Ovary (tissue), 3 donors: ENCODE data around the gene RNLS.

Experiments
- EP300 ChIP-seq: sonication (generic); formaldehyde crosslinking; IDR thresholded peaks from one replicate; pipeline ENCODE4 v1.6.1; 2017; ENCODE audit warnings: antibody characterized with exemption
- TF ChIP-seq, protein P1 (sequence below), 3 donors: fragments of 450-650 bp in 2 of 3; fragments of 200-600 bp in 1 of 3; IDR thresholded peaks; one replicate each; pipeline versions ENCODE4 v1.5.1 to v1.8.0; 2016 to 2022; ENCODE audit warnings: antibody characterized with exemption in 3 of 3, mild to moderate bottlenecking in 1 of 3
- donor health status: DM: no; HTN: no; CAD: no.

DNA sequence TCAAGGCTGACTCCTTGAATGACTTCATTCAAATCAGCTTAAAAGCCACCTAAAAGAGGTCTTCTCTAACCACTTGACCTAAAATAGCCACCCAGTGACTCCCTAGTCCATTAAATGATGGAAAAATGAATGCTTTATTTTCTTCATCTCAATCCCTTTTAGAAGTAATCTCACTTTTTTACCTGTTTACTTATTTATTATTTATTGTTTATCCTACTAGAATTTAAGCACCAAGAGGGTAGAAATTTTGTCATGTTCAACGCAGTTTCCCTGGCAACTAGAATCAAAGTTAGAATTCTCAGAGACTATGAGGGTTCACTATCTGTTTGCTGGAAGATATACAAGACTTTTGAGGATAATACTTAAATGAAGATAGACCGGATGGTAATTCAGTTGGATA lies 3.3 kb upstream of the RNLS start, which contains the start of gene LIPJ:
- TF ChIP-seq, protein P1, sequence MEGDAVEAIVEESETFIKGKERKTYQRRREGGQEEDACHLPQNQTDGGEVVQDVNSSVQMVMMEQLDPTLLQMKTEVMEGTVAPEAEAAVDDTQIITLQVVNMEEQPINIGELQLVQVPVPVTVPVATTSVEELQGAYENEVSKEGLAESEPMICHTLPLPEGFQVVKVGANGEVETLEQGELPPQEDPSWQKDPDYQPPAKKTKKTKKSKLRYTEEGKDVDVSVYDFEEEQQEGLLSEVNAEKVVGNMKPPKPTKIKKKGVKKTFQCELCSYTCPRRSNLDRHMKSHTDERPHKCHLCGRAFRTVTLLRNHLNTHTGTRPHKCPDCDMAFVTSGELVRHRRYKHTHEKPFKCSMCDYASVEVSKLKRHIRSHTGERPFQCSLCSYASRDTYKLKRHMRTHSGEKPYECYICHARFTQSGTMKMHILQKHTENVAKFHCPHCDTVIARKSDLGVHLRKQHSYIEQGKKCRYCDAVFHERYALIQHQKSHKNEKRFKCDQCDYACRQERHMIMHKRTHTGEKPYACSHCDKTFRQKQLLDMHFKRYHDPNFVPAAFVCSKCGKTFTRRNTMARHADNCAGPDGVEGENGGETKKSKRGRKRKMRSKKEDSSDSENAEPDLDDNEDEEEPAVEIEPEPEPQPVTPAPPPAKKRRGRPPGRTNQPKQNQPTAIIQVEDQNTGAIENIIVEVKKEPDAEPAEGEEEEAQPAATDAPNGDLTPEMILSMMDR (IDR thresholded peaks at IDR 0.05) = no peak
- no peak for TF ChIP-seq EP300
